ENCODE results near the gene TMEM94. TPM values are rescaled to one million over a fixed set of nuclear protein-coding genes. Genes with fewer than 3 reads are reported as not detected.

TMEM94 gene
- total RNA-seq, 2 experiments from 2014 or later: 80.3 to 82.1 TPM

DNA sequence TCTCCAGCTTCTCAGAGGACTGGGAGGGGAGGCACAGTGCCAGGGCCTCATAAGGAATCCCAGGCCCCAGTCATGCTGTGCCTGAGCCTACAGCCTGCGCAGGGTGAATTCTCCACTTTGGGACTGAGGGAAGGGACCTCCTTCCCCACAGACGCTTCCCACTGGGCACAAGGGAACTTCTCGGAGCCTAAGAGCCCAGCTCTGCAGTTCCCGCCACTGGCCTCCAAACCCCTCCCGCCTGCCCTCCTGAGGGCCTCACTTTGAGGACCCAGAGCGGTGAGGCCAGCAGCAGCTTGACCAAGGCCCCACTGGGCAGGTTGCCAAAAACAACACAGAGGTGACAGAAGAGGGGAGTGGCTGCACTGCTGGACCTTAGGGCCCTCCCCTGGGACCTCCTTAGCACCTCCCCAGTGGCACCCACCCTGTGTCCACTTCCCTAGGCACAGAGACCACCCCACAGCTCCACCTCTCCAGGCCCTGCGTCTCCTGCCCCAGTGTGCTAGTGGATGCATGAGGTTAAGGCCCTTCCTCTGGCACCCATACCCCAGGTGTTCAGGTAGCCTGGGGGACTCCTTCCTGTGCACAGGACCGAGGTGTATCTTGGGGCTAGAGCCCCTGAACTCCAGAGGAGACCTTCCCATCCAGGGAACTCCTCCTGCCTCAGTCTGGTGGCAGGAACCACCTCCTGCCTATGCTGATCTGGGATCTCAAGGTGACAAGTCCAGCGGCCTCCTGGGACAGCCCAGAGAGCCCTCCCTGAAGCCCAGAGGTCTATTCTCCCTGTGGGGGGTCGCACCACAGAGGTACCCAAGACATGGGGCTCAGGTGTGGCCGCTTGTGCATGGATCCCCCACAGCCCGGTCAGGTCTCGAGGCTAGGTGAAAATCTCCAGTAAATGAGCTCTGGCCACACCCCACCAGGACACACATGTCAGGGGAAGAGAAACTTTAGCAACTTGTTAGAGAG is 55.5 kb downstream of the TMEM94 start:
- peaks cover 4% of the 10 kb centered on the region for H3K27me3 Mint-ChIP-seq
- H3K36me3 Mint-ChIP-seq (ENCODE audit: low read depth): no peaks in the 10 kb centered on the region
- no peak for DNase-seq
- no peaks in the 10 kb centered on the region for H3K4me1 Mint-ChIP-seq
- CTCF ChIA-PET: interaction anchor here (1.5 to 2.4 kb wide), 4 partner anchors 9 to 58 kb away, joined by 4 to 8 read pairs (median 6); no protein-coding TSS in a partner anchor
- no peak overlapping the region for H3K27ac Mint-ChIP-seq
- H3K4me3 Mint-ChIP-seq: no peak overlapping the region
- POLR2A ChIA-PET: no interaction called here
- no peaks in the 10 kb centered on the region for H3K9me3 Mint-ChIP-seq

DNA sequence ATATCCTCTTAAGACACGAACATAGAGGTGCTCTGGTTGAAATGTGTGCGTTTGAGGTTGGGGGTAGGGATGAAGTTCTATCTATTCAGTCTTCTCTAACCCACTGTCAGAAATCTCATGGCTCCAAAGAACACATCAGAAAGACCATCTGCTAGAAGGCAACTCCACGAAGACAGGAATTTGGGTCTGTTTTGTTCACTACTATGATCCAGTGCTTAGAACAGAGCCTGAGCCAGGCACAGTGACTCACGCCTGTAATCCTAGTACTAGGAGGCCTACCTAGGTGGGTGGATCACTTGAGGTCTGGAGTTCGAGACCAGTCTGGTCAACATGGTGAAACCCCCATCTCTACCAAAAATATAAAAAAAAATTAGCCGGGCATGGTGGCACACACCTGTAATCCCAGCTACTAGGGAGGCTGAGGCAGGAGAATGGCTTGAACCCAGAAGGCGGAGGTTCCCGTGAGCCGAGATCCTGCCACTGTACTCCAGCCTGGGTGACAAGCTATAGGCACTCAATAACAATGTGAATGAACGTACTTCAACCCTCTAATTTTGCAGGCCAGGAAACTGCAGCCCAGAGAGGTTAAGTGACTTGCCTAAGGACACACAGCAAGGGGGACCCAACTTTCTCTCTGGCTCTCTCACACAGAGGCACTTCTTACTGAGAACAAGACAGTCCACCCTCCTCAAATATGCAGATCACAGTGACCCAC is 56.6 kb downstream of the TMEM94 start:
- peaks cover 2% of the 10 kb centered on the region for H3K36me3 Mint-ChIP-seq (ENCODE audit: low read depth)

DNA sequence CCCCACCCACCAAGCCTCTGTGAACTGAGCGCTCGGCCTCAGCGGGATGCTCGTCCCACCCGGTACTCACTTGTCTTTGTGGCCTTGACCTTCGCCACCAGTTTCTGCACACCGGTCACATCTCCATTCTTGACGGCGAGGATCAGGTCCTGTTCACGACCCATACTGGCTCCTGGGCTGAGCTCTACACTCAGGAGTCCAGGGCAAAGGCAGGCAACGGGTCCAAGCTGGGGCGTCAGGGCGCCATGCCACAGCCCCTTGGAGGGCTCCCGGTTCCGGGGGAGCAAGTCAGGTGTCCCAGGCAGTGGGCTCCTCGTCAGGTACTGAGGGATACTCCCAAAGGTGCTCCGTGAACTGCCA is 57.2 kb downstream of the TMEM94 start:
- ChIA-PET CTCF (interaction anchor here (0.6 to 2.4 kb wide), 4 partner anchors 11 to 33 kb away, joined by 4 to 8 read pairs (median 4); no protein-coding TSS in a partner anchor), POLR2A (interaction anchor here (0.6 kb wide), 1 partner anchor 221 kb away, joined by 3 read pairs; no protein-coding TSS in a partner anchor)
- peaks cover 4% of the 10 kb centered on the region for H3K27me3 Mint-ChIP-seq
- peaks cover 7% of the 10 kb centered on the region for H3K36me3 Mint-ChIP-seq (ENCODE audit: low read depth)
- H3K9me3 Mint-ChIP-seq: no peaks in the 10 kb centered on the region
- DNase-seq: no peak
- H3K27ac Mint-ChIP-seq: no peak overlapping the region
- H3K4me1 Mint-ChIP-seq: peaks cover 17% of the 10 kb centered on the region
- no peak overlapping the region for H3K4me3 Mint-ChIP-seq

More for the DNA sequence above, 56.6 kb downstream of the TMEM94 start:
- ChIA-PET POLR2A (interaction anchor here (0.6 kb wide), 1 partner anchor 220 kb away, joined by 3 read pairs; no protein-coding TSS in a partner anchor), CTCF (interaction anchor here (1.5 to 2.4 kb wide), 4 partner anchors 10 to 32 kb away, joined by 4 to 8 read pairs (median 6); no protein-coding TSS in a partner anchor)
- no peak for DNase-seq
- H3K4me1 Mint-ChIP-seq: peaks cover 11% of the 10 kb centered on the region
- no peaks in the 10 kb centered on the region for H3K9me3 Mint-ChIP-seq
- no peak overlapping the region for H3K27ac Mint-ChIP-seq
- peaks cover 4% of the 10 kb centered on the region for H3K27me3 Mint-ChIP-seq
- H3K4me3 Mint-ChIP-seq: no peak overlapping the region

DNA sequence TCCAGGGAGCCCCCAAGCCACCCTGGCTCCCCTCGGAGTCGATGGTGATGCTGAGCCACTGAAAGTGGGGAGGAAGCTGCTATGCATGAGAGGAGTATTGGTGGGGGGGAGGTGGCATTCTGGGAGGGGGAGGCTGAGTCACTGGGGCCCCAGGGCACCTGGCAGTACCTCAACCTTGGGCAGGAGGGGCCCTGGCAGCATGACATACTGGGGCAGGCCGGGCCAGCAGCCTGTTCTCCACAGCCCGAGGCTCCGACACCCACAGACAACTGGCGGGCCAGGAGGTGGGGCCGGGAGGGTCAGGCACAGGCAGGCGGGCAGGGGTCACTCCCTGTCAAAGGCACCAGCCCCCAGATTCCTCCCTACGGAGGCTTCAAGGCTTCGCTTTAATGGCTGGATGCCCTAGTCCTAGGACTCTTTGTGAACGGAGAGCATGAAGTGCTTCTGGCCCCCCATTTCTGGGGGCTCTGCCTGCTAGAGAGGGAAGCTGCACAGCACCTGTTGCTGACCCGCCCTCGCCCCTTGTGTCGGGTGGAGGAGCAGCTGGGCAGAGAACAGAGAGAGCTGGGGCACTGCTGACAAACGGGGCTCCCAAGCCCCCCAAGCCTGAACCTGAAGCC is 58.0 kb downstream of the TMEM94 start:
- CTCF ChIA-PET: interaction anchor here (0.6 to 2.4 kb wide), 3 partner anchors 11 to 34 kb away, joined by 4 to 8 read pairs (median 5); no protein-coding TSS in a partner anchor
- POLR2A ChIA-PET: no interaction called here
- Mint-ChIP-seq H3K27ac (no peak overlapping the region), H3K27me3 (peaks cover 4% of the 10 kb centered on the region), H3K9me3 (no peaks in the 10 kb centered on the region), H3K4me1 (peaks cover 25% of the 10 kb centered on the region), H3K36me3 (ENCODE audit: low read depth) (peaks cover 12% of the 10 kb centered on the region), H3K4me3 (peak overlapping the region; percentile 7)
- DNase-seq: no peak

DNA sequence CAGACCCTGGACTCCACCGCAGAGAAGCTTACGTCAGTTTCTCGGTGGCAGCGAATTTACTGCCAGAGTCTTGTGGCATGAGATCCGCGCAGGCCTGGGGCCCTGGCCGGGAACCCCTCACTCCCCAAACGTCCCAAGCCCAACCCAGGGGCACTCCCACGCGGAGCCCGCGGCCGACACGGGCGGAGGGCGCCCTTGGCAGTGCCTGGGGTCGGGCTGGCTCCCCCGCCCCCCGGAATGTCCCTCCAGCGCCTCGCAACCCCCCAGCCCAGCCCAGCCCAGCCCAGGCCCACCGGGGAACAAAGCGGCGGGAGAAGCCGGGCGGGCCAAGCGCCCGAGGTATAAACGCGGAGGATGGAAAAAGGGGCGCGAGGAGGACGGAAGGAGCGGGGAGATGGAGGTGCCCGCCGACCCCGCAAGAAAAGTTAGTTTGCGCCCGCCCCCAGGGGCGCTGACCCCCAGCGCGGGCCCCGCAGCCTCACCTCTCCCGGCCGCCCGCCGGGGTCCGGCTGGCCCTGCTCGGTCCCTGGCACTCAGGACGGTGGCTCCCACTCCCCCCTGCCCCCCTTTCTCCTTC is 58.6 kb downstream of the TMEM94 start:
- peaks cover 4% of the 10 kb centered on the region for H3K27me3 Mint-ChIP-seq
- peak overlapping the region; percentile 7 for H3K4me3 Mint-ChIP-seq
- no peak for DNase-seq
- peaks cover 16% of the 10 kb centered on the region for H3K36me3 Mint-ChIP-seq (ENCODE audit: low read depth)
- ChIA-PET POLR2A (no interaction called here), CTCF (no interaction called here)
- no peaks in the 10 kb centered on the region for H3K9me3 Mint-ChIP-seq
- no peak overlapping the region for H3K27ac Mint-ChIP-seq
- H3K4me1 Mint-ChIP-seq: peaks cover 28% of the 10 kb centered on the region

DNA sequence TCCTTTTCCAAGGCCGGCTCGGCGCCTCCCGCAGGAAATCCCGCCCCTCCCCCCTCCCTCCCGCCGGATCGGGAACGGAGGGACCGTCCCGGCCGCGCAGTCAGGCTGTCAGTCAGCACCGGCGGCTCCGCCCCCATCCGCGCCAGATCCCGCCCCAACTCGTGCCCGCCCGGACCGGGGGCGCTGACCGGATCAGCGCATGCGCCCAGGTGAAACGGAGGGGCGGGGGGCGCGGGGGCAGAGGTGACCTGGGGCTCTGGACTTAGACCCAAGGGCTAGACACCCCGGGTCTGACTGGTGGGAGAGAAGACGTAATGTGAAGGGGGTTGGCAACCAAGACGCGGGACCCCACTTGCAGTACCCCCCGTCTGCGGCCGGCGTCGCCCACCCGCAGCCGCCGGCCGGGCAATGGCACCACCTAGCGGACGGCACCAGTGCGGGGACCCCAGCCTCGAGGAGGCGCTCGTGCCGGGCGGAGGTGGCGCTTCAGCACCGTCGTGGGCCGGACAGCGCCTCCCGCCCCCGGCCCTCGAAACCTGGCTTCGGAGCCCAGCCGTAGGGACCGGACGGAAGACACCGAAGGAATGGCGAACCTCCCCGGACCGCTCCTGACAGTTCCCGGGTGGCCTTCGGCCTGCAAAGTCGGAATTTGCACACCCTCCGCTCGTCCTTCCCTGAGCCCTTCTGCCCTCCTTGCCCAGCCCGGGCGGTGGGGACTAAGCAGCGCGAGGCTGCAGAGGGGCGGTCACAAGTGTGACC is 59.2 kb downstream of the TMEM94 start, which contains the start of gene CASKIN2:
Gene CASKIN2, minus strand, starts transcription at position 42 of the 759 bp plus-strand sequence. CDS start 1,733 bp downstream, outside the sequence.
- peak; percentile 76 for DNase-seq
- peaks cover 28% of the 10 kb centered on the region for H3K4me1 Mint-ChIP-seq
- H3K9me3 Mint-ChIP-seq: no peaks in the 10 kb centered on the region
- H3K27ac Mint-ChIP-seq: no peak within 1 kb of the TSS
- POLR2A ChIA-PET: interaction anchor here (1.0 to 1.1 kb wide), 2 partner anchors 60 to 328 kb away, joined by 3 read pairs; no protein-coding TSS in a partner anchor
- peaks cover 4% of the 10 kb centered on the region for H3K27me3 Mint-ChIP-seq
- CTCF ChIA-PET: interaction anchor here (0.6 to 1.6 kb wide), 20 partner anchors 10 to 257 kb away, joined by 3 to 10 read pairs (median 3); partner anchors contain the start of genes GRB2, LLGL2, MIF4GD and TMEM94
- H3K36me3 Mint-ChIP-seq (ENCODE audit: low read depth): peaks cover 16% of the 10 kb centered on the region
- peak within 1 kb of the TSS; percentile 69 for H3K4me3 Mint-ChIP-seq

DNA sequence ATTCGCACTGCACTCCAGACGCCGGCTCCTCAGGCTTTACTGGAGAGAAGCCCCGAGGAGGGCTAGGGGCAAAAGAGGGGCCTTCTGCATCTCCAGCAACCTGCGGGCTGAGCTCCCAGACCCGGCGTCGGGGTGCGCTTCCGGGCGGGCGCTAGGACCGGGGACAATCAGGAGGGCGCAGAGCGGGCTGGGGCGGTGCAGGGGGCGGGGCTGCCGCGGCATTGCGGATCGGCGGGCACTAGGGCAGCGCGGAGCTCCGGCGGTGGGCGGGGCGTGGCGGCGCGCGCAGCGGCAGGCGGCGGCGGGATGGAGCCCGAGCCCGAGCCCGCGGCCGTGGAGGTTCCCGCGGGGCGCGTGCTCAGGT is 59.8 kb downstream of the TMEM94 start, which contains the start of gene TSEN54:
Gene TSEN54, plus strand, starts transcription at position 274 of the 364 bp plus-strand sequence. Its CDS starts 33 bp downstream, at position 307.
- Mint-ChIP-seq H3K27ac (peak within 1 kb of the TSS; percentile 84), H3K9me3 (no peaks in the 10 kb centered on the region), H3K4me1 (peaks cover 28% of the 10 kb centered on the region), H3K36me3 (ENCODE audit: low read depth) (peaks cover 21% of the 10 kb centered on the region), H3K4me3 (peak within 1 kb of the TSS; percentile 84), H3K27me3 (peaks cover 4% of the 10 kb centered on the region)
- POLR2A ChIA-PET: interaction anchor here (1.0 to 1.1 kb wide), 2 partner anchors 60 to 327 kb away, joined by 3 read pairs; no protein-coding TSS in a partner anchor
- peak; percentile 95 for DNase-seq
- CTCF ChIA-PET: interaction anchor here (0.5 to 1.6 kb wide), 25 partner anchors 10 to 423 kb away, joined by 3 to 10 read pairs (median 3); partner anchors contain the start of genes GRB2, LLGL2, MIF4GD and TMEM94

DNA sequence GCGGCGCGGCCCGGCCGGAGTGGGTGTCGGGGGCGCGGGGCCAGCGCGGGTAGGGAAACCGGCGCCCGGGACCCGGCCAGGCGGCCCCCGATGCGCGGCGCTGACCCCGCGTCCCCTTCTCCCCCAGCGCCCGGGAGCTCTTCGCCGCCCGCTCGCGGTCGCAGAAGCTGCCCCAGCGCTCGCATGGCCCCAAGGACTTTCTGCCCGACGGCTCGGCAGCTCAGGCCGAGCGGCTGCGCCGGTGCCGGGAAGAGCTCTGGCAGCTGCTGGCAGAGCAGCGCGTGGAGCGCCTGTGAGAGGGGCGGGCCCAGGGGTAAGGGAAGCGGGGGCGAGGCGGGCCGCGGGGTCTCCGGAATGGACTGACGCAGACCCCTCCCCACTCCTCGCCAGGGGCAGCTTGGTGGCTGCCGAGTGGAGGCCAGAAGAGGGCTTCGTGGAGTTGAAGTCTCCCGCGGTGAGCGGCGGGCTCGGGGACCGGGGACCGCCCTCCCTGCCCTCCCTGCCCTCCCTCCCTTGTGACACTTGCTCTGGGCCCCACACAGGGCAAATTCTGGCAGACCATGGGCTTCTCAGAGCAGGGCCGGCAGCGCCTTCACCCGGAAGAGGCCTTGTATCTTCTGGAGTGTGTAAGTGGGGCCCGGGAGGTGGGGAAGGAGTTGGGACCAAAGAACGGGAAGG is 60.3 kb downstream of the TMEM94 start:
- Mint-ChIP-seq H3K27me3 (peaks cover 4% of the 10 kb centered on the region), H3K4me3 (peak overlapping the region; percentile 84), H3K4me1 (peaks cover 28% of the 10 kb centered on the region), H3K36me3 (ENCODE audit: low read depth) (peaks cover 24% of the 10 kb centered on the region), H3K27ac (peak overlapping the region; percentile 84), H3K9me3 (no peaks in the 10 kb centered on the region)
- ChIA-PET CTCF (interaction anchor here (0.5 to 1.6 kb wide), 26 partner anchors 9 to 422 kb away, joined by 3 to 10 read pairs (median 3); partner anchors contain the start of genes GRB2, LLGL2, MIF4GD and TMEM94), POLR2A (interaction anchor here (1.0 to 1.1 kb wide), 2 partner anchors 61 to 327 kb away, joined by 3 read pairs; no protein-coding TSS in a partner anchor)
- peak; percentile 30 for DNase-seq

DNA sequence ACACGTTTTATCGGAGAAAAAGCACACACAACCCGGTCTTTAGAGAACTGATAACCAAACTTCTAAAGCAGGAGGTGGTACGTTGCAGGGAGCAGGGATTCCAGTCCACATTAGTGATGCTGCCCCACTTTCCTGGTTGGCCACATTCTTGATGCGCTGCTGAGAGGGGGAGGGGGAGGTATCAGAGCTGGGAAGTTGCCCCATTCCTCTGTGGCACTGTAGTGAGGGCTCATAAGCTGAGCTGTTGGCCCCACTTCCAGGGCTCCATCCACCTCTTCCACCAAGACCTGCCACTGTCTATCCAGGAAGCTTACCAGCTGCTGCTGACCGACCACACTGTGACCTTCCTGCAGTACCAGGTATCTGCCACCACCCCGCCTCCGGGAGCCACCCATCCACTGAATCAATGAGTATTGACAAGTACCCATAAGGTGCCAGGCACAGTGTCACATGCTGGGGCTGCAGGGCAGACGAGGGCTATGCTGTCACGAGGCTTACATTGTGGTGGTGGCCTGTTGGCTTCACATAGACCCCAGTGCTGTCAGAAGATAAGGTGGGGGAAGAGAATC is 60.9 kb downstream of the TMEM94 start:
- H3K4me3 Mint-ChIP-seq: peak overlapping the region; percentile 84
- peak; percentile 30 for DNase-seq
- no peaks in the 10 kb centered on the region for H3K9me3 Mint-ChIP-seq
- peaks cover 4% of the 10 kb centered on the region for H3K27me3 Mint-ChIP-seq
- POLR2A ChIA-PET: no interaction called here
- H3K27ac Mint-ChIP-seq: peak overlapping the region; percentile 84
- peaks cover 27% of the 10 kb centered on the region for H3K36me3 Mint-ChIP-seq (ENCODE audit: low read depth)
- CTCF ChIA-PET: interaction anchor here (0.7 to 1.6 kb wide), 14 partner anchors 9 to 256 kb away, joined by 3 to 10 read pairs (median 3); partner anchors contain the start of genes LLGL2 and MIF4GD
- peaks cover 28% of the 10 kb centered on the region for H3K4me1 Mint-ChIP-seq

DNA sequence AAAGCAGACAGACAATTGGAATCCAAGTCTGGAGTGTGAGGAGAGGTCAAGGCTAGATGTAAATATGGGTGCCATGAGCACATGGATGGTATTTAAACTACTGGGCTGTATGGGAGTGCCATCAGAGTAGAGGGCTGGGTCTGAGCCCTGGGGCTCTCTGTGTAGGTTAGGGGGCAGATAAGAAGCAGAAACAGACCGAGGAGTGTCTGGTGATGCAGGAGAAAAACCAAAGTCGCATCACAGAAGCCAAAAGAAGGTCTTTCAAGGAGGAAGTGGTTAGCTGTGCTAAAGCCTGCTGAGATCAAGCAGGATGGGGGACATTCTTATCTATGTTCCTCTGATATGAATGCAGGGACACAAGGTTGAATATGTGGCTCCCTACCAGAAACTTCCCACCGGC is 61.8 kb downstream of the TMEM94 start:
- Mint-ChIP-seq H3K27ac (peak overlapping the region; percentile 84), H3K27me3 (peaks cover 4% of the 10 kb centered on the region), H3K36me3 (ENCODE audit: low read depth) (peaks cover 34% of the 10 kb centered on the region), H3K9me3 (no peaks in the 10 kb centered on the region), H3K4me1 (peaks cover 28% of the 10 kb centered on the region), H3K4me3 (peak overlapping the region; percentile 84)
- CTCF ChIA-PET: interaction anchor here (0.6 to 1.6 kb wide), 8 partner anchors 9 to 235 kb away, joined by 3 to 5 read pairs (median 3); no protein-coding TSS in a partner anchor
- DNase-seq: peak; percentile 75
- POLR2A ChIA-PET: no interaction called here

Measured in activated CD4-positive, alpha-beta T cell treated with anti-CD3 and anti-CD28 coated beads, Interleukin-2, amount 10 ng/mL, durations not matched to agents 7 days and 5 days (primary cell).